Limb (tissue), 2 donors: ENCODE results near the gene PNMA6F.

Experiments used
- DNase-seq, 2 donors: peaks; one replicate each; pipeline ENCODE4 v3.0.0-alpha.2; 2016; ENCODE audit errors: extremely low spot score in 2 of 2

Gene PNMA6F

DNA sequence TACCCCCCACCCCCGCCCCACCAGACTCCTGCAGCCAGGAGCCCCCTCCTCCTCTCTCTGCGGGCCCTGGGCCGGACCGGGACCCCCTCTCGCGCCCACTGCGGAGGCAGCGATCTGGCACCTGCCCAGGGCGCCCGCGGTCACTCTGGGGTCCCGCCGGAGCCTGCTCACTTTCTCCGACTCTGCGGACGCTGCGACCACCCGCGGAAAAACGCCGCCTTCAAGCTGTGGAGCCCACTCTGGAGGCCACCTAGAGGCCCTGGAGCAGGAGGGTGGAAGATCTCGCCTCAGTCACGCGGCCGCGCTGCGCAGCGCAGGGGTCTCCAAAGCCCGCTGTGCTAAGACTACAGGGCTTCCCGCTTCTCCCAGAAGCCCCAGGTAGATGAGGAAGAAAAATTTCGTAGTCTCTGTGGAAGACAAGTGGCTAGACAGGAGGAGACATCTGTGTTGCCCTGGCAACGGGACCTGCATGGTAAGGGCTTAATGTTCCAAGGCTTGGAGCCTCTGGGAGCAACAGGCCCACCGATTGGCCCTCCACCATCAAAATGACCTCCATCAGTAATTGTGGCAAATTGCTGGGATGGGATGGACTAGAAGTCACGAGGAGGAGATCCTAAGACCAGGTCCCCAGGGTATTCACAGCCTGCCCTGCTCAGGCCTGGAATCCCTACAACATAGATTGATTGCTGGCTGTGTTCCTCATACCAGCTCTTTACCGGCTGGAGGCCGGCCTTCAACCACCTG is at the start of gene PNMA6F:
PNMA6F (minus strand) TSS at position 387 of the 744 bp plus-strand sequence. CDS start 1,093 bp downstream, outside the sequence.
- no peak for DNase-seq

DNA sequence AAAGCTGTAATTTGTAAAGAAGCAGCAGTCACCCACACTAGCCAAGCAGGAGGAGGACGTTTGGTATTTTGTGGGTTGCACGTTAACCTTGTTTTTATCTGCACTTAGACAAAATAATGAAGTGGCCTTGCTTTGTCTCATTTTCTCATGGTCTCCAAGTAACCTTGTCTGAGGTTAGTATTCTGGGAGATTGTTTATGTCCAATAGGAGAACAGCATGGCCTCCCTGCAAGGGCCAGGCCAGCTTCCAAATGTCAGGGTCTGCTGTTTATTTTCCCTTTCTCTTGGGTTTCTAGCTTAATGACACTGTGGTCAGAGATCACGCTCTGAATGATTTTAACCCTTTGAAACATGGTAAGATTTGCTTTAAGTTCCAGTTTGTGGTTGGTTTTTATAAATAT is 49.7 kb upstream of the PNMA6F start:
- DNase-seq, result no peak

GRCh38 chrX:153370293-153371055 is 48.9 kb upstream of the PNMA6F start:
- no peak for DNase-seq

- no peak for DNase-seq
Measured at GRCh38 chrX:153366878-153367538, 45.4 kb upstream of the PNMA6F start.

- no peak for DNase-seq
Measured at GRCh38 chrX:153366119-153366518, 44.6 kb upstream of the PNMA6F start.

DNA sequence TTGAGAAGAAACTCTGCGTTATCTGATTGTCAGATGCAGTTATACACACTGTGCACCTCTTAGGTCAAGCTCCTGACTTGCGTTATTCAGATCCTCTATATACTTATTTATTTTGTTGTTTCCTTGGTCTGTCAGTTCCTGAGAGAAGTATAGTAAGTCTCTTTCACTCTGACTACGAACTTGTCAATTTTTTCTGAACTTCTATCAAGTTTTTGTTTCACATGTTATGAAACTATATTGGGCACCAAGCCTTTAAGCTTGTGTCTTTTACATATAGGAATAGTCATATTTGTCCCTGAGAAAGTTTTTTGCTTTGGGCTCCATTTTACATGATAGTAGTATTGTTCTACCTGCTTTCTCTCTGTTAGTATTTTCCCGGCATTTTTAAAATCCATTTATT is 44.1 kb upstream of the PNMA6F start:
- no peak for DNase-seq

GRCh38 chrX:153361781-153362397 is 40.3 kb upstream of the PNMA6F start:
- no peak for DNase-seq

DNA sequence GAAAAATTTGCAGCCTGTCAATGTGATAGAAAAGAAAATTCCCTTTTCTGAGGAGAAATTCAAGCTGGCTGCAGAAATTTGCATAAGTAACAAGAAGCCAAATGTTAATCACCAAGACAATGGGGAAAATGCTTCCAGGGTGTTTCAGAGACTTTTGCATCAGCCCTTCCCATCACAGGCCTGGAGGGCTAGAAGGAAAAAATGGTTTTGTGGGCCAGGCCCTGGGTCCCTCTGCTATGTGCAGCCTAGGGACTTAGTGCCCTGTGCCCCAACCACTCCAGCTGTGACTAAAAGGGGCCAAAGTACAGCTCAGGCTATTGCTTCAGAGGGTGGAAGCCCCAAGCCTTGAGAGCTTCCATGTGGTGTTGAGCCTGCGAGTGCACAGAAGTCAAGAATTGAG is 36.3 kb upstream of the PNMA6F start:
- no peak for DNase-seq

GRCh38 chrX:153353416-153353815 is 31.8 kb upstream of the PNMA6F start:
- no peak for DNase-seq

DNA sequence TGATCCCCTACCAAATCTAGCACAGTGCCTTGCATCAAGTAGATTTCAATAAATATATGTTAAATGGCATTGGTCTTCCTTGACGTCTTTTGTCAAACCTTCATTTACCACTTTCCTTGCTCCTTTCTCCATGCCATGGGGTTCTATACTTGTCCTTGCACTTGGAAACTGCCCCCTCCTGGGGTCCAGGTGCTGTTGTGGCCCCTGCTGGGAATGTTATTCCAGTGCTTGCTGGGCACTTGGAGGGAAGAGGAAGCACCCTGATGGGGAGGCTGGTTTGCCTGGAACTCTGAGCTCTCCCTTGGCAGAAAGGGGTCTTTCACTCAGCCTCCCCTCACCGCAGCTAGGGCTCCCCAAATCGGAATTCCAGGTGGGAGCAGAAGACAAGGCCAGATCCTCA is 31.3 kb upstream of the PNMA6F start:
- DNase-seq, result no peak

- DNase-seq, result no peak
Measured at GRCh38 chrX:153351981-153352380, 30.4 kb upstream of the PNMA6F start.

DNA sequence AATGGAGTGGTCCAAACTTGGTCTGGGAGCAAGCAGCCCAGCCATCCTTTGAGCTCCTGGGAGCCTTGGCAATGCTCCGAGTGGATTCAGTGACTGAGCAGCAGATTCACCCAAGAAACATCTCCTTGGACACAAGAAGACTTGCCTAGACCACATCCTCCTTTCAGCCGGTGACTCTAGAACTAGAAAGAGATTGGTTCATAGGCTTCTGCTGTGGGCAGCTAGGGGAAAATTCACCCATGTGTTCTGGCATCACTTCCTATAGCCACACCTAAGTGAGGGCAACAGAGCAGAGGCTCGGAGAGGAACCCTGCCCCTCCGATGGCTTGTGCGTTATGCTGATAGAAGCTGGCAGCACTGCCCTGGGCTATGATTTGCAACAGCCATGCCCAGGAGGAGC is 28.4 kb upstream of the PNMA6F start:
- no peak for DNase-seq

DNA sequence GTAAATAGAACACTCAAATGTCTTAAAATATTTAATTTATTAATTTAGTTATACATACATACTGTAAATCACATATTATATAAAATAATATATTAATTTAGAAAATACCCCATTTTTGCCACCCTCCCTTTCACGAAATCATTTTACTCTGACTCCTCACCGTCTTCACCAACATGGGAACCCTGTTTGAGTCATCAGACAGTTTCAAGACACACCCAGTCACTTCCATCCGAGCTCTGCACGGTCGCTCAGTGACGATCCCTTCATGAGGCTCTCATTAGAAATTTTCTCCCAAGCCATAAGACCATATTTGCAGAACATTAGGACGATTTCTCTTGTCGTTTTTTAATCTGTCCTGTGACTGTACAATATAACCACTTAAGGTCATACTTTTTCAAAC is 26.9 kb upstream of the PNMA6F start:
- DNase-seq, result no peak

DNA sequence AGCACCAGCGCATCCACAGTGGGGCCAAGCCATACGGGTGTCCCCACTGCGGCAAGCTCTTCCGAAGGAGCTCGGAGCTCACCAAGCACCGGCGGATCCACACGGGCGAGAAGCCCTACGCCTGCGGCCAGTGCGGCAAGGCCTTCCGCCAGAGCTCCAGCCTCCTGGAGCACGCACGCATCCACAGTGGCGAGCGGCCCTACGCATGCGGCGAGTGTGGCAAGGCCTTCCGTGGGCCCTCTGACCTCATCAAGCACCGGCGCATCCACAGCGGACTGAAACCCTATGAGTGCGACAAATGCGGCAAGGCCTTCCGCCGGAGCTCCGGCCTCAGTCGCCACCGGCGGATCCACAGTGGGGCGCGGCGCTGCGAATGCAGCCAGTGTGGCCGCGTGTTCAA is 26.0 kb upstream of the PNMA6F start:
- DNase-seq, result no peak

GRCh38 chrX:153343674-153344073 is 22.1 kb upstream of the PNMA6F start:
- no peak for DNase-seq

GRCh38 chrX:153342762-153343558 is 21.4 kb upstream of the PNMA6F start:
- no peak for DNase-seq

DNA sequence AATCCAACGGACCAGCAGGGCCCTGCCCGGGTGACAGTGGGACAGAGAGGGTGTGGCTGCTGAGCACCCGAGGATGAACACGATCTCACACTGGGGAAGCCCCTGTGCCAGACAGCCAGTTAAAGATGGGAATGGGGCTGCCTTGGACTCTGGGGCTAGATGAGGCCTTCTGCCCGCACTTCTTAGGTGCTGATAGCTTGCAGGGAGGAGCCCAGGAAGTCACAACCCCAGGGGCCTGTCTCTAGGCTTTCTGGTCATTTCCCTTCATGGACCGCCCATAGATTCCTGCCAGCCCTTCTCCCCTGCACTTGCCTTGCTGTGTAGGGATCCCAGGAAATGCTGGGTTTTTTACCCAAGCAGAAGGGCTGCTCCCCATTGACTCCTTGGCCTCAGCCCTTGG is 18.5 kb upstream of the PNMA6F start:
- no peak for DNase-seq

DNA sequence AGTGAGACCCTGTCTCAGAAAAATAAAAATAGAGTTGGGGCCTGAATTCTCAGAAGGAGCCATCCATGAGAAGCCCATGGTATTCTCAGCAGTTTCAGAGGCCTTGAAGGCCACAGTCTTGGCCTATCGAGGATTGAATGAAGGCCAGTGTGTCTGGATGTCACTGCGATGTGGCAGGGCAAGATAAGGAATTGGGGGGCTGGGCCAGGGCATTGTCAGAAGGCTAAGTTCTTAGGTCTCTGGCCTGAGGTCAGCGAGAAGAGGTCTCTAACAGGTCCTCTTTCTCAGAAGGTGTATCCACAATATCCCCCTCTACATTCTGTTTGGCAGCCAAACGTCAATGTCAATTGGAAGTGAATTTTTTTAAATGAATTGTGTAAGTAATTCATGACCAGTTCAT is 18.1 kb upstream of the PNMA6F start:
- no peak for DNase-seq

GRCh38 chrX:153338836-153339235 is 17.3 kb upstream of the PNMA6F start:
- no peak for DNase-seq

GRCh38 chrX:153336988-153337387 is 15.4 kb upstream of the PNMA6F start:
- DNase-seq, result no peak
